Parathyroid adenoma (tissue), 2 donors: ENCODE measurements around the gene MAPK9.

ENCODE experiments used
- H2AFZ ChIP-seq: fragments of 300-600 bp; sonication (generic); one replicate; pipeline ENCODE4 v1.7.0; 2017; ENCODE audit warnings: antibody characterized with exemption, mild to moderate bottlenecking
- H3K27ac ChIP-seq: fragments of 300-600 bp; sonication (generic); one replicate; pipeline ENCODE4 v1.7.0; 2017
- H3K27me3 ChIP-seq: fragments of 300-600 bp; sonication (generic); one replicate; pipeline ENCODE4 v1.7.0; 2017; ENCODE audit warnings: low read length; ENCODE audit not compliant: control insufficient read depth, insufficient read depth
- H3K36me3 ChIP-seq: fragments of 300-600 bp; sonication (generic); one replicate; pipeline ENCODE4 v1.7.0; 2017; ENCODE audit warnings: low read length; ENCODE audit not compliant: control insufficient read depth, insufficient read depth
- H3K4me1 ChIP-seq: fragments of 300-600 bp; sonication (generic); one replicate; pipeline ENCODE4 v1.7.0; 2017; ENCODE audit warnings: control low read depth
- H3K4me2 ChIP-seq: fragments of 300-600 bp; sonication (generic); one replicate; pipeline ENCODE4 v1.7.0; 2017; ENCODE audit warnings: low read length
- H3K4me3 ChIP-seq: fragments of 300-600 bp; sonication (generic); one replicate; pipeline ENCODE4 v1.7.0; 2017; ENCODE audit warnings: low read depth, low read length
- H3K79me2 ChIP-seq: fragments of 300-600 bp; sonication (generic); one replicate; pipeline ENCODE4 v1.7.0; 2017; ENCODE audit warnings: control low read depth
- H3K9ac ChIP-seq: fragments of 300-600 bp; sonication (generic); one replicate; pipeline ENCODE4 v1.7.0; 2017; ENCODE audit warnings: mild to moderate bottlenecking
- H3K9me3 ChIP-seq: fragments of 300-600 bp; sonication (generic); one replicate; pipeline ENCODE4 v1.7.0; 2017; ENCODE audit warnings: low read length; ENCODE audit not compliant: control insufficient read depth
- CTCF ChIP-seq: fragments of 300-600 bp; sonication (generic); IDR thresholded peaks from one replicate; pipeline ENCODE4 v1.7.0; 2017; ENCODE audit warnings: antibody characterized with exemption, mild to moderate bottlenecking
- donor health status: primary hyperparathyroidism.

Gene MAPK9

DNA sequence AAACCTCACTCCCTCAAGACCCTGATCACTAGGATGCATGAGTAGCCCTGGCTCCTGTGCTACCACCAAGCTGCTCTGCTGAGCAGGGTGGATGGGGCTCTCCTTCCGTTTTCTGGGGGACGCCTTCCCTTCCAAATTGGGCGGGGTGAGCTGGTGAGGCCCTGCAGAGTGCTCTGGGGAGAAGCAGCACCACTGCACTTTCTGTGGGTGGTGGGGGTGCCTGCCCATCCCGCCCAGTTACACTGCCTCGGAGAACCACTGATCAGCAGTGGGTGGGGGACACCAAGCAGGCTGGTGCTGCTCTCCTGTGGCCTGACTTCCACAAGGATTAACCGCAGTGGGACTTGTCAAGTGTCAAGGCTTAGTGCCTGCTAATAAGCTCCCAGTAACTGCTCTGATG, 42.3 kb upstream of the MAPK9 start:
- TF ChIP-seq CTCF: no peak
- Histone ChIP-seq H2AFZ (no peak overlapping the region), H3K4me2 (no peak overlapping the region), H3K27me3 (no peaks in the 10 kb centered on the region), H3K9me3 (no peaks in the 10 kb centered on the region), H3K9ac (no peak overlapping the region), H3K79me2 (no peaks in the 10 kb centered on the region), H3K27ac (no peak overlapping the region), H3K4me1 (no peaks in the 10 kb centered on the region), H3K36me3 (no peaks in the 10 kb centered on the region), H3K4me3 (no peak overlapping the region)

- Histone ChIP-seq H3K4me3 (no peak overlapping the region), H3K27ac (no peak overlapping the region), H3K9me3 (no peaks in the 10 kb centered on the region), H3K36me3 (no peaks in the 10 kb centered on the region), H3K79me2 (no peaks in the 10 kb centered on the region), H3K9ac (no peak overlapping the region), H3K4me2 (no peak overlapping the region), H3K4me1 (no peaks in the 10 kb centered on the region), H3K27me3 (no peaks in the 10 kb centered on the region), H2AFZ (no peak overlapping the region)
- no peak for TF ChIP-seq CTCF
Measured at GRCh38 chr5:180333661-180334060, 41.8 kb upstream of the MAPK9 start.

DNA sequence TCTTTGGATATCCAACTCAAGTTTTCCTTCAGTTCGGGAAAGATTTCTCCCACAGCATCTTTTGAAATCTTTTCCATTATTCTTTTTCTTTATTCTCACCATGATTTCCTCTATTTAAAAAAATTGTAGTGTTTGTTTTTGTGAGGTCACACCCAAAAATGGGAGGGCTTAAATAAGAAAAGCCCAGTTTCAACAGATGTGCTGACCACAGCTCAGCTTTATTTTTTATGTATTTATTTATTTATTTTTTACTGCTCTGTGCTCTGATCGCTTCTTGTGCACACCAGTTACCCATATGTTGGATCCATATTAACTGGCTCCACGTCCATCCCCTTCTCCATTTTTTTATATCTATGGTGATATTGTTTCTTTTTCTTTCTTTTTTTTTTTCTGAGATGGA, 41.0 kb upstream of the MAPK9 start:
- TF ChIP-seq CTCF: no peak
- Histone ChIP-seq H3K27me3 (no peaks in the 10 kb centered on the region), H3K27ac (no peak overlapping the region), H3K9ac (no peak overlapping the region), H3K4me2 (no peak overlapping the region), H3K9me3 (no peaks in the 10 kb centered on the region), H3K79me2 (no peaks in the 10 kb centered on the region), H3K4me1 (no peaks in the 10 kb centered on the region), H2AFZ (no peak overlapping the region), H3K4me3 (no peak overlapping the region), H3K36me3 (no peaks in the 10 kb centered on the region)

DNA sequence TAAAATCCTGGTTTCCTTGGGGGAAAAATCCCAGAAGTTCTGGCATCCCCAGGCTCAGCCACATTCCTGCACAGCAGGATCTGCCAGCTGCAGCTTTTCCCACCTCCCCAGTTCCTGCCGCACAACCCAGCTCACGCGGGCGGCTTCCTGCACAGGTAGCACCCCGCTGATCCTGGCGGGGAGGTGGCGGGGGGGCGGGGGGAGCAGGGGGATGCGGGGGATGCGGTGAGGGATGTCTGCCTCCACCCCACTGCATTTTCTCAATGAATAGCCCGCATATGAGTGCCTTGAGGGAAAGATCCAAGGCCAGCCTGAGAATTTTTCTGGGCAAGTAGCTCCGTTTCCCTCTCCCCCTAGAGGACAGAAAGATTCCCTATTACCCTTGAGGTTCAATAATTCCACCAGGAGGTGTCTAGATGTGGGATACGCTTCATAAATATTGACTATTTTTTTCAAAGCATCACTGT, 40.2 kb upstream of the MAPK9 start:
- H3K9ac ChIP-seq: no peak overlapping the region
- H2AFZ ChIP-seq: no peak overlapping the region
- TF ChIP-seq CTCF: no peak
- H3K79me2 ChIP-seq: no peaks in the 10 kb centered on the region
- no peaks in the 10 kb centered on the region for H3K4me1 ChIP-seq
- no peak overlapping the region for H3K4me2 ChIP-seq
- H3K36me3 ChIP-seq: no peaks in the 10 kb centered on the region
- no peaks in the 10 kb centered on the region for H3K27me3 ChIP-seq
- no peak overlapping the region for H3K27ac ChIP-seq
- no peak overlapping the region for H3K4me3 ChIP-seq
- H3K9me3 ChIP-seq: no peaks in the 10 kb centered on the region

DNA sequence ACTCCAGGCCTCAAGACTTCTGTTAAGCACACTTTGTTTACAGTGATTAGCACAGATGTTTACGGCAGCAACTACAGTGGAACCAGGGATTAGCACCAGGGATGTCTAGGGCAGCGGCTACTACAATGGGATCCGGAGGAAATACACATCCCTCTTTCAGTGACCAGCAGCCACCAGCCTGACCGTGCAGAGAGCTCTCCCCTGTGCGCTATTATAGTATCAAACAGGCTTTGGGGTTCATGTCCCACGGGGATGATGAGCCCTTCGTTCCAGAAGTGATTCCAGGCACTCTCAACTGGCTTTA, 39.7 kb upstream of the MAPK9 start:
- TF ChIP-seq CTCF: no peak
- no peaks in the 10 kb centered on the region for H3K4me1 ChIP-seq
- no peak overlapping the region for H3K9ac ChIP-seq
- H2AFZ ChIP-seq: no peak overlapping the region
- H3K79me2 ChIP-seq: no peaks in the 10 kb centered on the region
- no peak overlapping the region for H3K27ac ChIP-seq
- no peak overlapping the region for H3K4me3 ChIP-seq
- H3K27me3 ChIP-seq: no peaks in the 10 kb centered on the region
- H3K4me2 ChIP-seq: no peak overlapping the region
- no peaks in the 10 kb centered on the region for H3K9me3 ChIP-seq
- H3K36me3 ChIP-seq: no peaks in the 10 kb centered on the region
